ENCODE measurements around the gene ICAM5. TPM values are rescaled to one million over a fixed set of nuclear protein-coding genes. Genes with fewer than 3 reads are reported as not detected.

The ICAM5 gene
- total and polyA plus RNA-seq, 10 of the 15 experiments (the other 5 are each of a cell fraction or from before 2014, with no cell fraction given) = 0.14 to 4.6 (median 0.94) TPM; not detected in 2

DNA sequence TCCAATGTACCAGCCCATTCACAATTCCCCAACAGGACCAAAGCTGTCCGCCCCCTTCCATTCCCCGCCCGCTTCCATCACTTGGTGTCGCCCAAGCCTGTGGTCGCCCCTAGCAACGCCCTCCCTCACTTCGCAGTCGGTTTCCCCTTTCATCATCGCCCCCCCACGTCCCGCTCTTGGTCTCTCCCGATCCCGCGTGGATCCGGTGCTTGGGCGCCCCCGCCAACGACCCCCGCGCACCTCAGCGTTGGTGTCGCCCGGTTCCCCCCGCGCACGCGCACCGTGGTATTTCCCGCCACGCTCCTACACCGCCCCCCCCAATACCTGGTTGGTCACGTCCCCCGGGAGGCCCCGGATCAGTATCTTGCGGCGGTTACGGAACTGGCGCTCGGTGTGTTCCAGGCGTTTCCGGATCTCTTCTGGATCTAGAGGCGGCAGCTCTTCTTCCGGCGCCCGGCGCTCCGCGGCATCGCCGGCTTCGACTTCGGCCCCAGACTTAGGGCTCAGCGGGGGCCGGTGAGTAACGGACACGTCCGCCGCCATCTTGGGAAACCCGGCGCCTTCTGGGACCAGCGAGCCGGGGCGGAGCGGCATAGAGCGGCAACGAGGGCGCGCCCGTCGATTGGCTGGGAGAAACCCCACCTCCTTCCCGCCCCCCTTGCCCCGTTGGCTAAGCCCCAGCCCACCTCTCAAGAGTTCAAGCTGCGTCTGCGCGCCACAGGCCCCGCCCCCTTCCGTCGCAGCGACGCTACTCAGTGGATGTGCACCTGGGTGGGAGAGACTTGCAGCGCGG is 43.4 kb downstream of the ICAM5 start, which contains the start of gene RAVER1 (continued):
- TF ChIP-seq, protein P1, sequence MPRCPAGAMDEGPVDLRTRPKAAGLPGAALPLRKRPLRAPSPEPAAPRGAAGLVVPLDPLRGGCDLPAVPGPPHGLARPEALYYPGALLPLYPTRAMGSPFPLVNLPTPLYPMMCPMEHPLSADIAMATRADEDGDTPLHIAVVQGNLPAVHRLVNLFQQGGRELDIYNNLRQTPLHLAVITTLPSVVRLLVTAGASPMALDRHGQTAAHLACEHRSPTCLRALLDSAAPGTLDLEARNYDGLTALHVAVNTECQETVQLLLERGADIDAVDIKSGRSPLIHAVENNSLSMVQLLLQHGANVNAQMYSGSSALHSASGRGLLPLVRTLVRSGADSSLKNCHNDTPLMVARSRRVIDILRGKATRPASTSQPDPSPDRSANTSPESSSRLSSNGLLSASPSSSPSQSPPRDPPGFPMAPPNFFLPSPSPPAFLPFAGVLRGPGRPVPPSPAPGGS (IDR thresholded peaks at IDR 0.05; ENCODE audit: borderline replicate concordance, insufficient read depth, low read depth, low read length, poor library complexity, severe bottlenecking) = no peak
- peak; percentile 92 to 96 for TF ChIP-seq BHLHE40 (IDR thresholded peaks at IDR 0.05; ENCODE audit: borderline replicate concordance in 1 of 2, low read depth in 2 of 2, low read length in 1 of 2)
- no peak for TF ChIP-seq TARDBP (IDR thresholded peaks at IDR 0.05; ENCODE audit: borderline replicate concordance)
- TF ChIP-seq TAF1 (IDR thresholded peaks at IDR 0.05; ENCODE audit: borderline replicate concordance, low read depth, low read length) = peak; percentile 89
- TF ChIP-seq, protein P2, sequence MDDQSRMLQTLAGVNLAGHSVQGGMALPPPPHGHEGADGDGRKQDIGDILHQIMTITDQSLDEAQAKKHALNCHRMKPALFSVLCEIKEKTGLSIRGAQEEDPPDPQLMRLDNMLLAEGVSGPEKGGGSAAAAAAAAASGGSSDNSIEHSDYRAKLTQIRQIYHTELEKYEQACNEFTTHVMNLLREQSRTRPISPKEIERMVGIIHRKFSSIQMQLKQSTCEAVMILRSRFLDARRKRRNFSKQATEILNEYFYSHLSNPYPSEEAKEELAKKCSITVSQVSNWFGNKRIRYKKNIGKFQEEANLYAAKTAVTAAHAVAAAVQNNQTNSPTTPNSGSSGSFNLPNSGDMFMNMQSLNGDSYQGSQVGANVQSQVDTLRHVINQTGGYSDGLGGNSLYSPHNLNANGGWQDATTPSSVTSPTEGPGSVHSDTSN (IDR thresholded peaks at IDR 0.05; ENCODE audit: insufficient replicate concordance, low read depth, low read length) = no peak
- TF ChIP-seq, protein P3, sequence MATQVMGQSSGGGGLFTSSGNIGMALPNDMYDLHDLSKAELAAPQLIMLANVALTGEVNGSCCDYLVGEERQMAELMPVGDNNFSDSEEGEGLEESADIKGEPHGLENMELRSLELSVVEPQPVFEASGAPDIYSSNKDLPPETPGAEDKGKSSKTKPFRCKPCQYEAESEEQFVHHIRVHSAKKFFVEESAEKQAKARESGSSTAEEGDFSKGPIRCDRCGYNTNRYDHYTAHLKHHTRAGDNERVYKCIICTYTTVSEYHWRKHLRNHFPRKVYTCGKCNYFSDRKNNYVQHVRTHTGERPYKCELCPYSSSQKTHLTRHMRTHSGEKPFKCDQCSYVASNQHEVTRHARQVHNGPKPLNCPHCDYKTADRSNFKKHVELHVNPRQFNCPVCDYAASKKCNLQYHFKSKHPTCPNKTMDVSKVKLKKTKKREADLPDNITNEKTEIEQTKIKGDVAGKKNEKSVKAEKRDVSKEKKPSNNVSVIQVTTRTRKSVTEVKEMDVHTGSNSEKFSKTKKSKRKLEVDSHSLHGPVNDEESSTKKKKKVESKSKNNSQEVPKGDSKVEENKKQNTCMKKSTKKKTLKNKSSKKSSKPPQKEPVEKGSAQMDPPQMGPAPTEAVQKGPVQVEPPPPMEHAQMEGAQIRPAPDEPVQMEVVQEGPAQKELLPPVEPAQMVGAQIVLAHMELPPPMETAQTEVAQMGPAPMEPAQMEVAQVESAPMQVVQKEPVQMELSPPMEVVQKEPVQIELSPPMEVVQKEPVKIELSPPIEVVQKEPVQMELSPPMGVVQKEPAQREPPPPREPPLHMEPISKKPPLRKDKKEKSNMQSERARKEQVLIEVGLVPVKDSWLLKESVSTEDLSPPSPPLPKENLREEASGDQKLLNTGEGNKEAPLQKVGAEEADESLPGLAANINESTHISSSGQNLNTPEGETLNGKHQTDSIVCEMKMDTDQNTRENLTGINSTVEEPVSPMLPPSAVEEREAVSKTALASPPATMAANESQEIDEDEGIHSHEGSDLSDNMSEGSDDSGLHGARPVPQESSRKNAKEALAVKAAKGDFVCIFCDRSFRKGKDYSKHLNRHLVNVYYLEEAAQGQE (IDR thresholded peaks at IDR 0.05; ENCODE audit: low read depth, low read length) = no peak
- no peak for TF ChIP-seq RELA (IDR thresholded peaks at IDR 0.05; ENCODE audit: borderline replicate concordance, partially characterized antibody)
- TF ChIP-seq, protein P4, sequence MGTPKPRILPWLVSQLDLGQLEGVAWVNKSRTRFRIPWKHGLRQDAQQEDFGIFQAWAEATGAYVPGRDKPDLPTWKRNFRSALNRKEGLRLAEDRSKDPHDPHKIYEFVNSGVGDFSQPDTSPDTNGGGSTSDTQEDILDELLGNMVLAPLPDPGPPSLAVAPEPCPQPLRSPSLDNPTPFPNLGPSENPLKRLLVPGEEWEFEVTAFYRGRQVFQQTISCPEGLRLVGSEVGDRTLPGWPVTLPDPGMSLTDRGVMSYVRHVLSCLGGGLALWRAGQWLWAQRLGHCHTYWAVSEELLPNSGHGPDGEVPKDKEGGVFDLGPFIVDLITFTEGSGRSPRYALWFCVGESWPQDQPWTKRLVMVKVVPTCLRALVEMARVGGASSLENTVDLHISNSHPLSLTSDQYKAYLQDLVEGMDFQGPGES (IDR thresholded peaks at IDR 0.05) = no peak
- TF ChIP-seq DPF2 (IDR thresholded peaks at IDR 0.05) = peak; percentile 72
- TF ChIP-seq, protein P5, sequence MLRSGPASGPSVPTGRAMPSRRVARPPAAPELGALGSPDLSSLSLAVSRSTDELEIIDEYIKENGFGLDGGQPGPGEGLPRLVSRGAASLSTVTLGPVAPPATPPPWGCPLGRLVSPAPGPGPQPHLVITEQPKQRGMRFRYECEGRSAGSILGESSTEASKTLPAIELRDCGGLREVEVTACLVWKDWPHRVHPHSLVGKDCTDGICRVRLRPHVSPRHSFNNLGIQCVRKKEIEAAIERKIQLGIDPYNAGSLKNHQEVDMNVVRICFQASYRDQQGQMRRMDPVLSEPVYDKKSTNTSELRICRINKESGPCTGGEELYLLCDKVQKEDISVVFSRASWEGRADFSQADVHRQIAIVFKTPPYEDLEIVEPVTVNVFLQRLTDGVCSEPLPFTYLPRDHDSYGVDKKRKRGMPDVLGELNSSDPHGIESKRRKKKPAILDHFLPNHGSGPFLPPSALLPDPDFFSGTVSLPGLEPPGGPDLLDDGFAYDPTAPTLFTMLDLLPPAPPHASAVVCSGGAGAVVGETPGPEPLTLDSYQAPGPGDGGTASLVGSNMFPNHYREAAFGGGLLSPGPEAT (IDR thresholded peaks at IDR 0.05; ENCODE audit: low read depth) = peak; percentile 98
- TF ChIP-seq, protein P6, sequence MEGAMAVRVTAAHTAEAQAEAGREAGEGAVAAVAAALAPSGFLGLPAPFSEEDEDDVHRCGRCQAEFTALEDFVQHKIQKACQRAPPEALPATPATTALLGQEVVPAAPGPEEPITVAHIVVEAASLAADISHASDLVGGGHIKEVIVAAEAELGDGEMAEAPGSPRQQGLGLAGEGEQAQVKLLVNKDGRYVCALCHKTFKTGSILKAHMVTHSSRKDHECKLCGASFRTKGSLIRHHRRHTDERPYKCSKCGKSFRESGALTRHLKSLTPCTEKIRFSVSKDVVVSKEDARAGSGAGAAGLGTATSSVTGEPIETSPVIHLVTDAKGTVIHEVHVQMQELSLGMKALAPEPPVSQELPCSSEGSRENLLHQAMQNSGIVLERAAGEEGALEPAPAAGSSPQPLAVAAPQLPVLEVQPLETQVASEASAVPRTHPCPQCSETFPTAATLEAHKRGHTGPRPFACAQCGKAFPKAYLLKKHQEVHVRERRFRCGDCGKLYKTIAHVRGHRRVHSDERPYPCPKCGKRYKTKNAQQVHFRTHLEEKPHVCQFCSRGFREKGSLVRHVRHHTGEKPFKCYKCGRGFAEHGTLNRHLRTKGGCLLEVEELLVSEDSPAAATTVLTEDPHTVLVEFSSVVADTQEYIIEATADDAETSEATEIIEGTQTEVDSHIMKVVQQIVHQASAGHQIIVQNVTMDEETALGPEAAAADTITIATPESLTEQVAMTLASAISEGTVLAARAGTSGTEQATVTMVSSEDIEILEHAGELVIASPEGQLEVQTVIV (IDR thresholded peaks at IDR 0.05; ENCODE audit: borderline replicate concordance, partially characterized antibody) = peak; percentile 70
- peak; percentile 83; the same call in 1 of the 2 replicates for TF ChIP-seq SMAD5 (IDR thresholded peaks at IDR 0.05; ENCODE audit: low read depth)
- 0 out of 2 replicates have a peak, but pooled peaks have one; percentile 39 for TF ChIP-seq MYB (IDR thresholded peaks at IDR 0.05; ENCODE audit: borderline replicate concordance, low read depth, low read length)
- 0 out of 2 replicates have a peak, but pooled peaks have one; percentile 36 for TF ChIP-seq RBBP5 (conservative IDR thresholded peaks at IDR 0.05)
- peak; percentile 96 for TF ChIP-seq POLR2A (IDR thresholded peaks at IDR 0.05; ENCODE audit: low read depth, low read length)
- TF ChIP-seq NBN (IDR thresholded peaks at IDR 0.05) = peak; percentile 89
- no peak for TF ChIP-seq FOXM1 (IDR thresholded peaks at IDR 0.05; ENCODE audit: low read depth, low read length)

All from GM12878 (cell line).